Gastrocnemius medialis (tissue), 4 donors: ENCODE data around the gene ADAT2. TPM values are rescaled to one million over a fixed set of nuclear protein-coding genes. Genes with fewer than 3 reads are reported as not detected.

Experiments used
- ATAC-seq, 2 donors: fragments of 150-250 bp; one replicate each; pipeline ENCODE4 v1.9.1; 2016
- DNase-seq, 2 donors: peaks; one replicate each; pipeline ENCODE4 v3.0.0-alpha.2; 2019
- H3K27ac ChIP-seq, 4 donors: fragments of 200-600 bp; sonication (generic); 1 replicate in 1 of 4; 2 replicates in 3 of 4; pipeline ENCODE4 v1.5.1; 2016 to 2018; ENCODE audit warnings: mild to moderate bottlenecking in 2 of 4, moderate library complexity in 1 of 4
- H3K27me3 ChIP-seq, 3 donors: fragments of 200-600 bp; sonication (generic) in 2 of 3; 1 replicate in 1 of 3; 2 replicates in 2 of 3; pipeline versions ENCODE4 v1.5.1 to v1.6.0; 2016 to 2019; ENCODE audit warnings: mild to moderate bottlenecking in 1 of 3, moderate library complexity in 1 of 3
- H3K36me3 ChIP-seq, 2 donors: fragments of 200-600 bp; sonication (generic) in 1 of 2; one replicate each; pipeline ENCODE4 v1.5.1; 2017 to 2018
- H3K4me1 ChIP-seq, 2 donors: fragments of 200-600 bp; sonication (generic) in 1 of 2; one replicate each; pipeline ENCODE4 v1.5.1; 2016 to 2017; ENCODE audit warnings: mild to moderate bottlenecking in 2 of 2
- H3K4me3 ChIP-seq, 4 donors: fragments of 200-600 bp; sonication (generic) in 3 of 4; 1 replicate in 1 of 4; 2 replicates in 3 of 4; pipeline ENCODE4 v1.5.1; 2016 to 2019; ENCODE audit warnings: mild to moderate bottlenecking in 2 of 4
- H3K9me3 ChIP-seq, 3 donors: fragments of 200-600 bp; sonication (generic) in 2 of 3; 1 replicate in 1 of 3; 2 replicates in 2 of 3; pipeline ENCODE4 v1.5.1; 2016 to 2019
- POLR2A ChIP-seq, 2 donors: fragments of 450-650 bp; IDR thresholded peaks; one replicate each; pipeline ENCODE4 v1.6.1; 2017; ENCODE audit warnings: antibody characterized with exemption in 2 of 2, mild to moderate bottlenecking in 2 of 2, moderate library complexity in 2 of 2
- in situ Hi-C, 4 donors: fragments of 200-750 bp; cut with MboI; loops; one replicate each; pipeline versions ENCODE4 v1.15.0 to v1.8.0; 2017; ENCODE audit warnings: low sequenced_read_pairs in 4 of 4
- intact Hi-C: fragments of 100-400 bp; cut with DNase I; formaldehyde crosslinking; loops from one replicate; pipeline ENCODE4 v1.15.1; 2023; ENCODE audit warnings: low total_unique reads
- total RNA-seq, 4 donors: library from RNA; depleted of rRNA; stranded (reverse); fragments of >200 nt; gene quantifications; one replicate each; pipeline versions ENCODE4 v1.1.0 to v1.2.3, GENCODE V29; 2016
- TF ChIP-seq, protein P1 (sequence below), 5 experiments: fragments of 450-650 bp in 3 of 5; fragments of 200-600 bp in 2 of 5; sonication (generic) in 2 of 5; IDR thresholded peaks in 4 of 5; conservative IDR thresholded peaks in 1 of 5; 1 replicate in 4 of 5; 2 replicates in 1 of 5; pipeline ENCODE4 v1.5.1; 2016 to 2019; ENCODE audit warnings: antibody characterized with exemption in 5 of 5, mild to moderate bottlenecking in 3 of 5, moderate library complexity in 3 of 5

Gene ADAT2
- total RNA-seq, 4 donors from 2014 or later: 0.16 to 4.4 (median 0.94) TPM

DNA sequence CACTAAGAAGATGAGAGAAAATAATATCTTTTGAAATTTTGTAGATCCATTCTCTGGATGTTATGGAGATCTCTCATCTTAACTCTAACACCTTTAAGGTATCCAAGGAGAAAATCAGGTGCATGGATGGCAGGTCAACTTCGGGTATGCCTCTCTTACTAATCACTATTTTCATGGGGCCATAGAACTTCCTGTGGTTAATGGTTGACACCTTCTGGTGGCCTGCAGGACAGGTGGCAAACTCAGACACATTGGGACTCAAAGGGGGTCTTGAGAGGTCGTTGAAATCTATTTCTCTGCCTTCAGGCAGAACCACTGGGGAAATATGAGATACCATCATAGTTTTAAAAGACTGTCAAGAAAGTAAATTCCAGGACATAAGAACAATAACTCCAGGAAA is 76.5 kb downstream of the ADAT2 start:
- DNase-seq: no peak
- intact Hi-C loops (no loop called here), in situ Hi-C loops (no loop called here)
- ATAC-seq: no peak
- Histone ChIP-seq H3K9me3 (no peaks in the 10 kb centered on the region), H3K36me3 (no peaks in the 10 kb centered on the region), H3K4me3 (no peak overlapping the region), H3K27me3 (no peaks in the 10 kb centered on the region), H3K27ac (no peak overlapping the region), H3K4me1 (no peaks in the 10 kb centered on the region)
- TF ChIP-seq, protein P1, sequence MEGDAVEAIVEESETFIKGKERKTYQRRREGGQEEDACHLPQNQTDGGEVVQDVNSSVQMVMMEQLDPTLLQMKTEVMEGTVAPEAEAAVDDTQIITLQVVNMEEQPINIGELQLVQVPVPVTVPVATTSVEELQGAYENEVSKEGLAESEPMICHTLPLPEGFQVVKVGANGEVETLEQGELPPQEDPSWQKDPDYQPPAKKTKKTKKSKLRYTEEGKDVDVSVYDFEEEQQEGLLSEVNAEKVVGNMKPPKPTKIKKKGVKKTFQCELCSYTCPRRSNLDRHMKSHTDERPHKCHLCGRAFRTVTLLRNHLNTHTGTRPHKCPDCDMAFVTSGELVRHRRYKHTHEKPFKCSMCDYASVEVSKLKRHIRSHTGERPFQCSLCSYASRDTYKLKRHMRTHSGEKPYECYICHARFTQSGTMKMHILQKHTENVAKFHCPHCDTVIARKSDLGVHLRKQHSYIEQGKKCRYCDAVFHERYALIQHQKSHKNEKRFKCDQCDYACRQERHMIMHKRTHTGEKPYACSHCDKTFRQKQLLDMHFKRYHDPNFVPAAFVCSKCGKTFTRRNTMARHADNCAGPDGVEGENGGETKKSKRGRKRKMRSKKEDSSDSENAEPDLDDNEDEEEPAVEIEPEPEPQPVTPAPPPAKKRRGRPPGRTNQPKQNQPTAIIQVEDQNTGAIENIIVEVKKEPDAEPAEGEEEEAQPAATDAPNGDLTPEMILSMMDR (IDR thresholded peaks at IDR 0.05 in 4 of 5, conservative IDR thresholded peaks at IDR 0.05 in 1 of 5): no peak
- no peak for TF ChIP-seq POLR2A (IDR thresholded peaks at IDR 0.05)

Other genes with a start within 250 kb of the ADAT2 start
- gene PEX3, start 110 bp upstream of the ADAT2 start, total RNA-seq: 10 to 100 TPM in 3 of 4 donors, 1 to 10 TPM in 1; 9.8 to 18.2 (median 12.3) TPM
- gene FUCA2, start 61.0 kb upstream of the ADAT2 start, total RNA-seq: 10 to 100 TPM in 1 of 4 donors, 1 to 10 TPM in 3; 2.9 to 13.9 (median 6.3) TPM
- gene PHACTR2, start 227.3 kb upstream of the ADAT2 start, total RNA-seq: 10 to 100 TPM; 25.4 to 31.8 (median 26.1) TPM